GM23248 (cell line): ENCODE measurements around the gene PARP16.

Experiments used
- EZH2 ChIP-seq: fragments of 200-600 bp; sonication (generic); IDR thresholded peaks from 2 replicates; pipeline ENCODE4 v1.6.1; 2018; ENCODE audit warnings: antibody characterized with exemption, mild to moderate bottlenecking; ENCODE audit not compliant: insufficient read depth, poor library complexity, severe bottlenecking
- EZH2phosphoT487 ChIP-seq: fragments of 200-600 bp; sonication (generic); IDR thresholded peaks from 2 replicates; pipeline ENCODE4 v1.6.1; 2018; ENCODE audit warnings: antibody characterized with exemption, moderate library complexity, mild to moderate bottlenecking, low read depth; ENCODE audit not compliant: insufficient read depth

DNA sequence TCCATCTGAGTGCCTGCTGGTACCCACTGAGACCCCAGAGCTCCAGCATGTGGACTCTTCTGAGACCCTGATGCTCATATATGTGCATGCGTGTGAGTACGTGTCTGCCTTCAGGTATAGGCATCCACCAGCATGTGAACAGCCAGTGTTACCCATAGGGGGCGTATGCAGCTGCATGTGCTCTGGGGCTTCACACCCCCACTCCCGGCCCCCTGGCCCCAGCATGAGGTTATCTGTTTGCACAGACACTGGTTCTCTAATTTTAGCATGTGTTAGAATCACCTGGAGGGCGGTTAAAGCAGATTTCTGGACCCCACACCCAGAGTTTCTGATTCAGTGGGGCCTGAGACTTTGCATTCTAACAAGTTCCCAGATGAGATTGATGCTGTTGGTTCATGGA is 74.6 kb downstream of the PARP16 start:
- TF ChIP-seq EZH2: no peak
- no peak for TF ChIP-seq EZH2phosphoT487
